ENCODE measurements around the gene PEX6.

The PEX6 gene, protein sequence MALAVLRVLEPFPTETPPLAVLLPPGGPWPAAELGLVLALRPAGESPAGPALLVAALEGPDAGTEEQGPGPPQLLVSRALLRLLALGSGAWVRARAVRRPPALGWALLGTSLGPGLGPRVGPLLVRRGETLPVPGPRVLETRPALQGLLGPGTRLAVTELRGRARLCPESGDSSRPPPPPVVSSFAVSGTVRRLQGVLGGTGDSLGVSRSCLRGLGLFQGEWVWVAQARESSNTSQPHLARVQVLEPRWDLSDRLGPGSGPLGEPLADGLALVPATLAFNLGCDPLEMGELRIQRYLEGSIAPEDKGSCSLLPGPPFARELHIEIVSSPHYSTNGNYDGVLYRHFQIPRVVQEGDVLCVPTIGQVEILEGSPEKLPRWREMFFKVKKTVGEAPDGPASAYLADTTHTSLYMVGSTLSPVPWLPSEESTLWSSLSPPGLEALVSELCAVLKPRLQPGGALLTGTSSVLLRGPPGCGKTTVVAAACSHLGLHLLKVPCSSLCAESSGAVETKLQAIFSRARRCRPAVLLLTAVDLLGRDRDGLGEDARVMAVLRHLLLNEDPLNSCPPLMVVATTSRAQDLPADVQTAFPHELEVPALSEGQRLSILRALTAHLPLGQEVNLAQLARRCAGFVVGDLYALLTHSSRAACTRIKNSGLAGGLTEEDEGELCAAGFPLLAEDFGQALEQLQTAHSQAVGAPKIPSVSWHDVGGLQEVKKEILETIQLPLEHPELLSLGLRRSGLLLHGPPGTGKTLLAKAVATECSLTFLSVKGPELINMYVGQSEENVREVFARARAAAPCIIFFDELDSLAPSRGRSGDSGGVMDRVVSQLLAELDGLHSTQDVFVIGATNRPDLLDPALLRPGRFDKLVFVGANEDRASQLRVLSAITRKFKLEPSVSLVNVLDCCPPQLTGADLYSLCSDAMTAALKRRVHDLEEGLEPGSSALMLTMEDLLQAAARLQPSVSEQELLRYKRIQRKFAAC

DNA sequence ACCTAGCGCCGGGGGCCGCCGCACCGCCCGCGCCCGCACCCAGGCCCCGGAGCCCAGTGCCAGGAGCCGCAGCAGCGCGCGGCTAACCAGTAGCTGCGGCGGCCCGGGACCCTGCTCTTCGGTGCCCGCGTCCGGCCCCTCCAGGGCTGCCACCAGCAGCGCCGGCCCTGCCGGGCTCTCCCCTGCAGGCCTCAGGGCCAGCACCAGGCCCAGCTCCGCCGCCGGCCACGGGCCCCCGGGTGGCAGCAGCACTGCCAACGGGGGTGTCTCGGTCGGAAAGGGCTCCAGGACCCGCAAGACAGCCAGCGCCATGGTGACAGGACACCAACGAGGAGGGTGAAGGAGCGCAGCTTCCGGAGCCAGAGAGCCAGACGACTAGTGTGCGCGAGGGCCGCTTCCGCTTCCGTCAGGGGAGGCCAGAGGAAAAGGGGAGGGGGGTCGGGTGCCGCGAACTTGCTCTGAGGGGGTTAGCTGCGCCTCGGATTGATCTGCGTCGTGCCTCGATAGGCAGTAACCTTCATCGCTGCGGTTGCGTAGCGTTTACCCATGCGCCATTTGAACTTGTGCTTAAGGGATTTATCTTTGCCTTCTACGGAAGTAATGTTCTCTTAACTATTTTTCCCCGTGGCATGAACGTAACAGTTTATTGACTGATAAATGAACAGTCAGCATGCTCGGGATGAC is at the start of gene PEX6:
TSS of gene PEX6 (minus strand) at position 343 of the 684 bp plus-strand sequence. CDS start at position 312, 31 bp downstream.
- DNase-seq (ENCODE audit: low read depth in 2 of 2): peak; percentile 91 to 94

DNA sequence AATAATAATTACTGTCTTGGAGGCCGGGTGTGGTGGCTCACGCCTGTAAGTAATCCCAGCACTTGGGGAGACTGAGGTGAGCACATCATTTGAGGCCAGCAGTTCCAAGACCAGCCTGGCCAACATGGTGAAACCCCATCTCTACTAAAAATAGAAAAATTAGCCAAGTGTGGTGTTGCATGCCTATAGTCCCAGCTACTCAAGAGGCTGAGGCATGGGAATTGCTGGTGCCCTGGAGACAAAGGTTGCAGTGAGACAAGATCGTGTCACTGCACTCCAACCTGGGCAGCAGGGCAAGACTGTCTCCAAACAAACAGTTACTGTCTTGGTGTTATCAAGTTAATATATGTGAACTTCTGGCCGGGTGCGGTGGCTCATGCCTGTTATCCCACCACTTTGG is 47.4 kb upstream of the PEX6 start:
- DNase-seq (ENCODE audit: low read depth in 2 of 2): no peak

DNA sequence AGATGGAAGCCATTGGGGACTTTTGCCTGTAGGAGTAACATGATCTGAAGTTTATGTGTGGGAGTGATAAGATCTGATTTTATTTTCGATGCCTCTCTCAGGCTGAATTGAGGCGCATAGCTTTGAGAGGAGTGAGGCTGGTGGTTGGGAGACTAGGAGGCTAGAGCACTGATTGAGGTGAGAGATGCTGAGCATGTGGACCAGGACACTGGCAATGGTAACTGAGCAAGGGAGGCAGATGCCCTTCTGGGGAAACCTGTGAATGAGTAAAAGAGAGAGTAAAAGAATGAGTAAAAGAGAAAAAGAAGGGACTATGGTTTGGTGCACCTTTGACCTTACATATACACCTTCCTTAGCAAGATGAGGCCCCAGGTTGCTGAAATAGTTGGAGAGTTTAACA is 45.5 kb upstream of the PEX6 start:
- DNase-seq (ENCODE audit: low read depth in 2 of 2): no peak

DNA sequence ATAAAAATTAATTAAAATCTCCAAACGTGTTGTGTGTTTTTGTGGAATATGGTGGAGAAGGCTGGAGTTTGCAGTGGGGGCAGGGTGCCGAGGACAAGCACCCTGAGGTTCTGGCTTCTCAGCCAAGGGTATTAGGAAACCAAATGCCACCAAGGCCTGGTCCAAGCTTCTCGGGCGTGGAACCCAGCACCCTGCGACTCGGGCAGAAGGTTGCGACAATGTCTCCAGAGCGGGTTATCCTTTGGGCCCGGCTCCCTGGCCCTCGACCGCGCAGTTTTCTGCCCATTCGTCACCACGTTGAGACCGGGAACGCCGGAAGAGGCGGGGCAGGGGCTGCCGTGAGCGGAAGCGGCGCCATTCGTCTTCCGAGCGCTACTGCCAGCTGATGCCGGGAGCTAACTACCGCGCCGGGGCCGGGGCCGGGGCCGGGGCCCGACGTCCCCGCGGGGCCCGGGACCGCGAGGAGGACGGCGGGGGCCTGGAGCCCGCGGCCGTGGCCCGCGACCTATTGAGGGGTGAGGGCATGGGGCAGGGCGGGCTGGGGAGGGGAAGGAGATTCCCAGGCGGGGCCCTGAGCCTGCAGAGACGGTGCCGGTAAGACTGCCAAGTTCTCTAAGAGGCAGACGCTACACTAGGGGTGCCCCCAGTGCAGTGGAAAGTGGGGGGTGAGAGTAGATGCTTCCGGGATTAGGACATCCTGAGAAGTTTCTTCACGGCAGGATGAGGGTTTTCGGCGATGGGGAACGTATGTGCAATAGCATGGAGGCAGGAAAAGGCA is 42.5 kb upstream of the PEX6 start, which contains the start of gene RRP36:
TSS of gene RRP36 (plus strand) at position 354 of the 778 bp plus-strand sequence. CDS start at position 386, 32 bp downstream.
- peak; percentile 31 to 51 for DNase-seq (ENCODE audit: low read depth in 2 of 2)

DNA sequence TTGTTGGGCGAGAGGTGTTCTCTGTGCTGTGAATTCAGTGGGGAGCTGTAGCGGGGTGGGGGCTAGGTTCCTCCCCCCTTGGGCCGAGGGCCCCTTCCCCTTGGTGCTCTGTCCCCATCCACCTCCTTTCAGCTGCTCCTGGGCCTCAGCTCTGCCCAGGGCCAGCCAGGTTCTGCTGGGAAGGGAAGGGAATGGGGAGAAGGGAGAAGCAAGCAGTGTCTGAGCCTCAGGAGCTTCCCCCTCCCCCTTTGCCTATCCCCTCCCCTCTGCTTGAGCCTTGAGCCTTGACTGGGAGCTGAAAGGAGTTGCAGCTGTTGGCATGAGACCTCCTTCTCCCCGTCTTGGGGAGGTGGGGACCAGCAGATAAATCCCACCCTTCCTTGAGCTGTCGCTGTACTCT is 41.9 kb upstream of the PEX6 start:
- DNase-seq (ENCODE audit: low read depth in 2 of 2): no peak

DNA sequence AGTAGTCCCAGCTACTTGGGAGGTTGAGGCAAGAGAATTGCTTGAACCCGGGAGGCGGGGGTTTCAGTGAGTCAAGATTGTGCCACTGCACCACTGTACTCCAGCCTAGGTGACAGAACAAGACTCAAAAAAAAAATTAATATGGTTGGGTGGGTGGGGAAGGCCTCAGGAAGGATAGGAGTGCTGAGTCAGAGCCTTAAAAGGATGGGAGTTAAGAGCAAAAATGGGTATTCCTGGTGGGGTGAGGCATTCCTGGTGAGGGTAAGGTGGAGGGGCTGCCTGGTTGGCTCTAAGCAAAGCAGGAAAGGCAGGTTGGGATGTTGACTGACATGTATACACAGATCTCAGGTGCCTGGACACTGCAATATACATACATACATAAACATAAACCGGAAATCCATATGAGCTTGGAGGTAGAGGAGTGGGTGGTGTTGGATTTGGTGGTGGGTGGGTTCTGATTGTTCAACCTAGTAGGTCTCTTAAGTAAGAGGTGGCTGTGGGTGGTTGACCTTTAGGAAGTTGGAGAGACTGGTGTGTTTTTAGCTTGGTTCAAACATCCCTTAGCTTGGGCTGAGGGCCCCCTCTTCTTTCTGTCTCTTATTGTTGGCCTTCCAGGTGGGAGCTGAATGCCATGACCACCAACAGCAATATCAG is 41.2 kb upstream of the PEX6 start:
- no peak for DNase-seq (ENCODE audit: low read depth in 2 of 2)

DNA sequence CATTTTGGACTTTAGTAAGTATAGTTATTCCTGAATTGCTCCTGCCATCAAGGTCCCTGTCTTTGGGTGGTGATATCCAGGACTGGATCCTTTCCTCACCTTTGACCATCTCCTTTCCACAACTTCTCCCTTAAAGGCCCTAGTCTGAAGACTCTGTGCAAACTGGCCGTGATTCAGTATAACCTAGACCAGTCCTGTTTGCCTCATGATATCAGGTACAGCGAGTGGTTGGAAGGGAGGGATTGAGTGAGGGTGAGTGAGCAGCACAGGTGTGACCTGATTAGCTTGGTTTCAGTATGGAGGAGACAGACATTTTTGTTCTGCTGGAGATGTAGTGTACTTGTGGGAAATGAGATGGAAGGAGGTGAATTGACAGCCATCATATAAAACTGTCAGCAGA is 40.2 kb upstream of the PEX6 start:
- no peak for DNase-seq (ENCODE audit: low read depth in 2 of 2)

DNA sequence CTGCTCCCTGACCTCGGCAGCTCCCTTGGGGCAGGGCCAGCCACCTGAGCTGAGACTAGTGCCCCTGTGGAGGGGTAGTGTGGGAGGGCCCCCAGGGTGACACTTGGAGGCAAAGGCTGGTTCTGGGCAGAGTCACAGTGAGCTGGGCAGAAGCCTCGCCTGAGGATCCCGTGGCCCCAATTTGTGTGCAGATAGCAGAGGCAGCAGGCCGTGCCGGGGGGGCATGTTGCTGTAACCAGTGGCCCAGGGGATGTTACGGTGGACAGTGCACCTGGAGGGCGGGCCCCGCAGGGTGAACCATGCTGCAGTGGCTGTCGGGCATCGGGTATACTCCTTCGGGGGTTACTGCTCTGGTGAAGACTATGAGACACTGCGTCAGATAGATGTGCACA is 38.0 kb upstream of the PEX6 start:
- no peak for DNase-seq (ENCODE audit: low read depth in 2 of 2)

DNA sequence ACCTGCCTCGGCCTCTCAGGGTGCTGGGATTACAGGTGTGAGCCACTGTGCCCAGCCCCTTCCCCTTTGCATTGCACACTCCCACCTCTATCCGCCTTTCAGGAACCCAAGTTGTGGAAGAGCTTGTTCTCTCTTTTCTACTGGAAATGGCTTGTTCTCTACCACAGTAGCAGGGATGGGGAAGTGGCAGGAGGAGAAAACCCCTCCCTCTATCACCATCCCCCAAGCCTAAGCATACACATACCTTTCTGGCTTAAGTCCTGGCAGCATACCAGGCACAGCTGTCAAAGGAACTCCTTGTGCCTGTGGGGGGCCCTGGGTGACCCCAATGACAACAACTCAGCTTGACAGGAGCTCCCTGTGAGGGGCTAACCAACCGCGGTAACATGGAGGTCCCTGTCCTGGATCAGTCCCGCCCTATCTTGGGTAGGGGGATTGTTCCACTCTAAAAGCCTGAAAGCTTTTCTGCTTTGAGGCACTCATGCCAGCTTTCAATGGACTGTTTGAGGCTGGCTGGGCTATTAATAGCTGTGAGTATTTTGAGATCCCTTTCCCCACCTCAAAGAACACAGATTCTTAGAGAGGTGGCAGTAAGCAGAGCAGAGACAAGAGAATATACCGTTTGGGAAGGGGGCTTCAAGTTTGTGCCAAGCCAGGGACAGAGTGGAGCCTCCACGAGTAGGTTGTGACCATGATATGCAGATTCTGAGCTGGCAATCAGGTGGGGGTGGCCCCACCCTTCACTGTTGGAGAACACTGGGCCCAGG is 37.4 kb upstream of the PEX6 start:
- no peak for DNase-seq (ENCODE audit: low read depth in 2 of 2)

DNA sequence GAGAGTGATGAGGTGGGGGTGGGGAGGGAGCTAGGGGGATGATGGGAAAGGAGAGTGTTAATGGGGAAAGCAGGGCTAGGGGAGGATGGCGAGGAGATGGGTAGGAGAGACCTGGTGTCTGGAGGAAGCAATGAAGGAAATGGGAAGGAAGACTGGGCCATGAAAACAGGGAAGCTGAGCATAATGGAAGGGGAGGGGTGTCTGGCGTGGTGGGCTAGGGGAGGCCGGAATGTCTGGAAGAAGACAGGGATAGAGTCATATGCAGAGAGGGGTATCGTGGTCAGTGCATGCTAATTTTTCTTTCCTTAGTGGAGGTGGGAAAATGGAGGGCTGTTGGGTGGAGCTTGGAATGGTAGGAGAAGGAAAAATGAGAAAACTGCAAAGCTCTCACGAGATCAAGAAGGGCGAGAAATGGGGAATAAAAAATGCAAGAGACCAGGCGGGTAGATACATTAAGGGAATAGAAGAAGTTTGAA is 35.5 kb upstream of the PEX6 start:
- no peak for DNase-seq (ENCODE audit: low read depth in 2 of 2)

DNA sequence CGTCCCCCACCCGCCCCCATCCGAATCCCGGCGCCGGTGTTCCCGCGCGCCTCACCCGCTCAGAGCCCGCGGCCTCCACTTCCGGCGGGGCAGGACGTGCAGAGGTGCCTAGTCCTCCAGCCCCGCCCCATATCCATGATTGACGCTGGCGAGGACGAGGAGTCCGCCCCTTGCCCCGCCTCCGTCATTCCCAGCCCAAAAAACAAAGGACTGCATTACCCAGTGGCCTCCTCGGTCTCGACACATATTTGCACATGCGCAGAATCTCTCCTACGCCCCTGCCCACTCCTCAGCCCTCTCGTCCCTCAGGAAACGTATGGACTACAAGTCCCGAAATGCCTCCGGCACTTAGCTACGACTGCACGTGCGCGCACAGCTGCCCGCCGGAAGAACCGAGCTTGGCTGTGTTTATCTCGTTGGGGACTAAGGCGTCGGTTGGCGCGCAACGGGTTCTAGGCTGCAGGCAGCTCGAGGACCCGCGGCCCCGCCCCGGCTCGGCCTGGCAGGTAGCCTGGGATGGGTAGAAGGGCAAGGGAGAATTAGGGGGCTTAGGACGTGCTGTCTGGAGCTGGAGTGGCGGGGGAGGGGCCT is 35.0 kb upstream of the PEX6 start, which contains the start of the genes KLHDC3 and MEA1:
TSS of gene KLHDC3 (plus strand) at position 407 of the 591 bp plus-strand sequence. CDS start 2,944 bp downstream, outside the sequence.
TSS of gene MEA1 (minus strand) at position 104 of the 591 bp plus-strand sequence. CDS start 133 bp downstream, outside the sequence.
- DNase-seq (ENCODE audit: low read depth in 2 of 2): peak; percentile 98 to 99

DNA sequence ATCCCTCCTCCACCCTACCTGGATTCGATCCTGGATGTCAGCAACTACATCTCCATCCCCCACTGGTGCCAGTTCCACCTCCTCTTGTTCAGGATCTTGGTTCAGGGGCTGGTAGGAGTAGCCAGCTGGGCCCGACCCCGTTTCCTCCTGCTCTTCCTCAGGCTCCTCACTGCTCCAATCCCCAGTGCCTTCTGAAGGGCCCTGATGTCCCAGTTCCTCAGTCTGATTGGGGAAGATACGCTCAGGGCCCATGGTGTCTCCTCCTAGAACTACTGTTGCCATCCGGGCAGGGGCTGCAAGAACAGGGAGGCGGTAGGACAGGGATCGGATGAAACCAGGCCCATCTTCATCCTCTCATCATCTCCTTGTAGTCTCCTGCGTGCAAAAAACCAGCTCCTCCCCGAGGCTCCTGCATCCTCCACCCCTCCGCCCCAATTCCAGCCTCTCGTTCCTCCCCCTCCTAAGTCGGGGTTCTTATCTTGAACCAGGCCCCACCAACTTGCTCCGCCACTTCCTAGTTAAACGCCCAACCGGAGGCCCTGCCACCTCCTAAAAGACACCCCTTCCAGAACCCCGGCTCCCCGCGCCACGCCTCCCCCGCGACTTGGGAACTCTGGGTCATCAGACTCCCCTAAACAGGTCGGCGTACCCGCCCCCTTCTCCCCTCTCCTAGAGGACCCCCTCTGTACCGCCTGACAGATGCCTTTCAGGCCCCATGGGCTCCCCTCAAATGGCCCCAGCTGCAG is 34.3 kb upstream of the PEX6 start:
- no peak for DNase-seq (ENCODE audit: low read depth in 2 of 2)

DNA sequence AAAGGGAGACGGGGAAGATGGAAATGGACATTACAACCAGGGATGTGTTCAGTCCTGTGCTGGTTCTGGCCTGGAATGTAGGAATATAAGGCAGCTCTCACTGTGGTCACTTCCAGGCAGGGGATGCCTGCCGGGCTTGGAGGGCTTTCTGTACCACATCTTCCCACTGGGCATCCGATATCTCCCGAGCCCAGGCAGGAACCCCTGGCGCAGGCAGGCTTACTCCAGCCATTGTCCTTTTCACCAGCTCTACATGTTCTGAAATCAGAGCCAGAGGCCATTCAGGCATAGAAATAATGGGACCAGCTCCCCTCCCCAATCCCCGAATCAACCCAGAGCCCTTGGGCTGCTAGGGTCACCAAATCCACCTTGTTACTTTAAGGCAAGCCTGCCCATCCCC is 33.4 kb upstream of the PEX6 start:
- no peak for DNase-seq (ENCODE audit: low read depth in 2 of 2)

DNA sequence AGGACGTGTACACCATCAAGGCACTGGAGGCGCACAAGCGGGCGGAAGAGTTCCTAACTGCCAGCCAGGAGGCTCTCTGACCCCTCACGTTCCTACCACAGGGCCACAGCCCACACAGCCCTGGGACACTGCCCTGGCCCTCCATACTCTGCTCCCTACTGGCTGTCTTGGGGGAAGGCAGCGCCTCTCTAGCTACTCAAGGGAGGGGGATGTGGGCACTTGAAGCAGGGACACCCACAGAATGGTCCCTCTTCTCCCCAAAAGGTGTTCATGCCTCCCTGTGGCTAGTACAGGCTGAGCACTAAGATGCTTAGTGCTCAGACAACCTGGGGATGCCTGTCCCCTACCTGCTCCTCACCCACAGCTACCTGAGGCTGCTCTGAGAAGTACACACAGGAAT is 32.2 kb upstream of the PEX6 start:
- DNase-seq (ENCODE audit: low read depth in 2 of 2): no peak

DNA sequence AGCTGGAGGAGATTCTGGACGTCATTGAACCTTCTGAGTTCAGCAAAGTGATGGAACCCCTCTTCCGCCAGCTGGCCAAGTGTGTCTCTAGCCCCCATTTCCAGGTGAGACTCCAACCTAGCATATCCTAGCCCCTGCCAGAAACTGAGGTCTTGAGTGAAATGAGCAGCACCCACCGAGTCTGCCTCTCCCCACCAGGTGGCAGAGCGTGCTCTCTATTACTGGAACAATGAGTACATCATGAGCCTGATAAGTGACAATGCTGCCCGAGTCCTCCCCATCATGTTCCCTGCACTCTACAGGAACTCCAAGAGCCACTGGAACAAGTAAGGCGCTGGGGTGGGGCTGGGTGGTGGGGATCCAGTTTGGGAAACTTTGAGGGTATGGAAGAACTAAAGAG is 30.1 kb upstream of the PEX6 start:
- peak in 1 of 2 donors; percentile 14 for DNase-seq (ENCODE audit: low read depth in 2 of 2)

DNA sequence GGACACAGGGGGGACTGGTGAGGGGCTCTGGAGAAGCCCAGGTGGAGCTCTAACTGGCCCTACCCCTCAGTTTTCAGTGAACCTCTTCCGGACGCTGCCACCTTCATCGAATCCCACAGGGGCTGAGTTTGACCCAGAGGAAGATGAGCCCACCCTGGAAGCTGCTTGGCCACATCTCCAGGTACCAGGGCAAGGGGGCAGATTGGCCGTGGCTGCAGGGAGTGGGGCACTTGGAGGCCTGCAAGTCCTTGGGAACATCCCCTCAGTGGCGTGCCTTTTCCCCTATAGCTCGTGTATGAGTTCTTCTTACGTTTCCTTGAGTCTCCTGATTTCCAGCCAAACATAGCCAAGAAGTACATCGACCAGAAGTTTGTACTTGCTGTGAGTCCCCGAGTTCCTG is 28.1 kb upstream of the PEX6 start:
- no peak for DNase-seq (ENCODE audit: low read depth in 2 of 2)

DNA sequence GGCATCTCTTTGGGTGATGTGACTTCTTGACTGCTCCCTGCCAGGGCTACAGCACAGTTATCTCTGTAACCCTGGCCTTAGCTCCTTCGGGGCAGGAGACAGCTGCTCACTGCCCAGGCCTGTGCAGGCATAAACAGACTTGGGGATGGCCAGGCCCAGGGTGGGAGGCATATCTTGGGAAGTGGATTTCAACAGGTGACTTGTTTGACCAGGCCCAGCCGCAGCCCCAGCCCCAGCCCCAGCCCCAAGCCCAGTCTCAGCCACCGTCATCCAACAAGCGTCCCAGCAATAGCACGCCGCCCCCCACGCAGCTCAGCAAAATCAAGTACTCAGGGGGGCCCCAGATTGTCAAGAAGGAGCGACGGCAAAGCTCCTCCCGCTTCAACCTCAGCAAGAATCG is 27.3 kb upstream of the PEX6 start:
- DNase-seq (ENCODE audit: low read depth in 2 of 2): no peak

DNA sequence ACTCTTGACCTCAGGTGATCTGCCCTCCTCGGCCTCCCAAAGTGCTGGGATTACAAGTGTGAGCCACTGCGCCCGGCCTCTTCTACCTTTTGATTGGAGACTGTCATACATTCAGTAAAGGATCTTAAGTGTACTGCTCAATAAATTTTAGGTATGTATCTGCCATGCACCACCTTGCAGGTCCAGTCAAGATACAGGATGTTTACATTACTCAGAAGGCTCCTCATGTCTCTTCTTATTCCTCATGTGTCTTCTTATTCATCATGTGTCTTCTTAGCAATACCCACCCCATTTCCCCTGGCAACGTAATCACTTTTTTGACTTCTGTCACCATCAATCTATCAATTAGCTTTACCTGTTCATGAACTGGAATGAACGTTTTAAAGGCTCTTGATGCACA is 26.9 kb upstream of the PEX6 start:
- no peak for DNase-seq (ENCODE audit: low read depth in 2 of 2)
